GM19035 (cell line): Measurements from ENCODE around the gene SUMF1.
A peak's percentile ranks its signal among the peaks of the same experiment; 100 is the strongest.

Experiments
- ATAC-seq: cut with Tn5 transposase; IDR thresholded peaks from one replicate; pipeline ENCODE4 v1.9.1; 2021; ENCODE audit not compliant: unreplicated experiment

SUMF1 gene

GRCh38 chr3:4466741-4467521, at the start of gene SUMF1:
TSS of gene SUMF1 (minus strand) at chr3:4467269. CDS start at chr3:4467245, 24 bp downstream.
- peak; percentile 99 for ATAC-seq

- no peak for ATAC-seq
These were observed 49.0 kb upstream of the SUMF1 start for GRCh38 chr3:4515916-4516579.

GRCh38 chr3:4514916-4515315, 47.8 kb upstream of the SUMF1 start:
- ATAC-seq: no peak

- ATAC-seq: no peak
These were observed 47.3 kb upstream of the SUMF1 start for GRCh38 chr3:4514321-4514720.

- ATAC-seq: no peak
These were observed 46.0 kb upstream of the SUMF1 start for GRCh38 chr3:4512895-4513616.

- ATAC-seq: no peak
These were observed 44.6 kb upstream of the SUMF1 start for GRCh38 chr3:4511491-4512262.

GRCh38 chr3:4509983-4510755, 43.1 kb upstream of the SUMF1 start:
- no peak for ATAC-seq

- no peak for ATAC-seq
These were observed 42.0 kb upstream of the SUMF1 start for GRCh38 chr3:4509043-4509442.

- peak; percentile 57 for ATAC-seq
These were observed 41.2 kb upstream of the SUMF1 start for GRCh38 chr3:4508048-4508981.

GRCh38 chr3:4507024-4507596, 40.0 kb upstream of the SUMF1 start:
- ATAC-seq: peak; percentile 40

GRCh38 chr3:4506559-4507023, 39.5 kb upstream of the SUMF1 start:
- no peak for ATAC-seq

GRCh38 chr3:4505688-4506558, 38.9 kb upstream of the SUMF1 start:
- no peak for ATAC-seq

GRCh38 chr3:4504340-4505261, 37.5 kb upstream of the SUMF1 start:
- ATAC-seq: no peak

- ATAC-seq: peak; percentile 39
These were observed 36.0 kb upstream of the SUMF1 start for GRCh38 chr3:4503050-4503449.

- ATAC-seq: no peak
These were observed 34.9 kb upstream of the SUMF1 start for GRCh38 chr3:4501927-4502326.

- ATAC-seq: no peak
These were observed 34.4 kb upstream of the SUMF1 start for GRCh38 chr3:4501437-4501836.

- ATAC-seq: no peak
These were observed 31.4 kb upstream of the SUMF1 start for GRCh38 chr3:4498446-4498845.
